Stimulated activated effector memory CD8-positive, alpha-beta T cell treated with anti-CD3 and anti-CD28 coated beads, Interleukin-12 subunit alpha, Interleukin-12 subunit beta, amount 100 ng/mL, for 72 hours (primary cell): Measurements from ENCODE around the gene CCHCR1.
"Not testable (repeated sequence)": the region's sequence is repeated elsewhere in the genome, so short reads cannot be mapped to it uniquely, and the experiment has no call there.

ENCODE experiments used
- ATAC-seq: fragments of 150-1000 bp; cut with Tn5 transposase; 2 replicates; pipeline ENCODE4 v1.10.0; 2021
- DNase-seq, 2 donors: peaks; one replicate each; pipeline ENCODE4 v3.0.0; 2021 to 2022; ENCODE audit warnings: low spot score in 2 of 2
- H3K27ac Mint-ChIP-seq: one replicate; pipeline ENCODE4 v1.8.0; 2022; ENCODE audit warnings: mild to moderate bottlenecking, mixed read lengths
- H3K36me3 Mint-ChIP-seq: one replicate; pipeline ENCODE4 v1.8.0; 2022; ENCODE audit warnings: mild to moderate bottlenecking, mixed read lengths
- H3K4me1 Mint-ChIP-seq: one replicate; pipeline ENCODE4 v1.8.0; 2022; ENCODE audit warnings: mixed read lengths
- H3K4me3 Mint-ChIP-seq: one replicate; pipeline ENCODE4 v1.8.0; 2022; ENCODE audit warnings: mild to moderate bottlenecking, mixed read lengths
- H3K9me3 Mint-ChIP-seq: one replicate; pipeline ENCODE4 v1.8.0; 2022; ENCODE audit warnings: mixed read lengths

CCHCR1 gene, protein sequence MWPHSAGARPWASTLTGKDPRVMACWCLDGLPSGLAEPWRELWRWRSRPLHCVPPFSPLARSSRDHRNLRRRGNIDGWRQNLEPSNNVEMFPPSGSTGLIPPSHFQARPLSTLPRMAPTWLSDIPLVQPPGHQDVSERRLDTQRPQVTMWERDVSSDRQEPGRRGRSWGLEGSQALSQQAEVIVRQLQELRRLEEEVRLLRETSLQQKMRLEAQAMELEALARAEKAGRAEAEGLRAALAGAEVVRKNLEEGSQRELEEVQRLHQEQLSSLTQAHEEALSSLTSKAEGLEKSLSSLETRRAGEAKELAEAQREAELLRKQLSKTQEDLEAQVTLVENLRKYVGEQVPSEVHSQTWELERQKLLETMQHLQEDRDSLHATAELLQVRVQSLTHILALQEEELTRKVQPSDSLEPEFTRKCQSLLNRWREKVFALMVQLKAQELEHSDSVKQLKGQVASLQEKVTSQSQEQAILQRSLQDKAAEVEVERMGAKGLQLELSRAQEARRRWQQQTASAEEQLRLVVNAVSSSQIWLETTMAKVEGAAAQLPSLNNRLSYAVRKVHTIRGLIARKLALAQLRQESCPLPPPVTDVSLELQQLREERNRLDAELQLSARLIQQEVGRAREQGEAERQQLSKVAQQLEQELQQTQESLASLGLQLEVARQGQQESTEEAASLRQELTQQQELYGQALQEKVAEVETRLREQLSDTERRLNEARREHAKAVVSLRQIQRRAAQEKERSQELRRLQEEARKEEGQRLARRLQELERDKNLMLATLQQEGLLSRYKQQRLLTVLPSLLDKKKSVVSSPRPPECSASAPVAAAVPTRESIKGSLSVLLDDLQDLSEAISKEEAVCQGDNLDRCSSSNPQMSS

DNA sequence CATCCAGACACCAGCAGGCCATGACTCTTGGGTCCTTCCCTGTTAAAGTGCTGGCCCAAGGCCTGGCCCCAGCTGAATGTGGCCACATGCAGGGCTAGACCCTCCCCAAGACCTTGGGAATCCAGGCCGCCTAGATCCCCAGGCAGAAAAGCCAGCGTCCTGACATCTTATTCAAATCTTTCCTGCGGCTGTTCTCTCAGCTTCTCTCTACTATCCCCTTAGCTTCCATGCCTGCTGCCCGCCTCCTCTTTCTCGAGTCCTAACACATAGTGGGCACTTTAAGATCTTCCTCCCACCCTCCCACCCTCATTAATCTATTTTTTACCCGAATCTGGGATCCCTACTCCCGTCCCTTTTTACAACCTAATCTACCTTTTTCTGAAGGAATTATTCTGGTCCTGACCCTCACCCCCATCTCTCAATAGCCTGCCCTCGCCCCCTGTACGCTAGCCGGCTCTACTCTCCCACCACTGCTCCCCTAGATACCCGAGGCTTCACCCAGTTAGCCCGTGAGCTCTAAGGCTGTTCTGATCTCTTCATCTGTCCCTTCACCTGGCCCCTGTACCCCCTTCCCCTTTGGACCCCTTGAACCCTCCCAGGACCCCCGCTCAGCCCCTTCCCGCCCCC lies at the start of gene CCHCR1:
TSS of gene CCHCR1 (minus strand) at position 290 of the 627 bp plus-strand sequence. CDS start at position 88, 202 bp downstream.
- no peak for DNase-seq
- ATAC-seq, result peak; percentile 56
- no peaks in the 10 kb centered on the region for H3K9me3 Mint-ChIP-seq
- peak within 1 kb of the TSS; percentile 96 for H3K27ac Mint-ChIP-seq
- peaks cover 49% of the 10 kb centered on the region for H3K4me1 Mint-ChIP-seq
- peak within 1 kb of the TSS; percentile 96 for H3K4me3 Mint-ChIP-seq
- peaks cover 58% of the 10 kb centered on the region for H3K36me3 Mint-ChIP-seq

DNA sequence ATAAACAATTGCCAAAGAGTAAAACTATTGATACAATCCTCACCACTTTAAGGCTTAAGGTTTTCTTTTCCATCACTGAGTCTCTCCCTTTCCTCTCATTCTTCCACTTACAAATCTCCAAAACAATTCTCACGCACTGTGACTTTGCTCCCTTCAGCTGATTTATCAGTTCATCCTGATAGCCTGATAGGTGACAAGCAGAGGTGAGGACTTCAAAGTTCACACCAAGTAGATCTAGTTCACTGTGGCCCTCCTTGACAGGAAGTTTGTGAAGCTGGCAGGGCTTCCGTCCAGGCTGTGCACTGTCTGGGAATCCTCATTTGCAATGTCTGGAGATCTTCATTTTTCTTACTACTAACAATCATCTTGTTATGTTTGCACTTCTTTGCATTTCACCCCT lies 48.0 kb upstream of the CCHCR1 start:
- Mint-ChIP-seq H3K36me3 (peaks cover 9% of the 10 kb centered on the region), H3K4me1 (peaks cover 45% of the 10 kb centered on the region)

DNA sequence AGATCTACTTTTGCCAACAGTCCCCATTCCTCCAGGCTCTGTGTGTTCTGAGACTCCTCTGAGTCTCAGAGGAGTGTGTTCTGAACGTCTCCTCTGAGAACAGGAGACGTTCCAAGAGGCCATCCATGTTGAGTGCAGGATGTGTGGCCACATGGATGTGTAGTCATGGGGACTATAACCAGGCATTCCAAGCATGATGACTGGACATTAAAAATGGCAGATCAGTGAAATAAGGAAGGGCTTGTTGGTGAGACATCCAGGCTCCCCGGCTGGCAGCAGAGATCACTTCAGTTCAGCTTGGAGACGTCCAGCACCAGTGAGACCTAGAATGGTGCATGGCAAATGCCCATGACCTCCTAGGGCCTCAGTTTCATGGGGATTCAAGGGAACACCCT lies 47.1 kb upstream of the CCHCR1 start:
- Mint-ChIP-seq H3K36me3 (peaks cover 9% of the 10 kb centered on the region), H3K9me3 (peaks cover 3% of the 10 kb centered on the region), H3K4me3 (peak overlapping the region; percentile 77), H3K4me1 (peaks cover 51% of the 10 kb centered on the region), H3K27ac (peak overlapping the region; percentile 99)
- ATAC-seq (no peak), DNase-seq (no peak)

More for the DNA sequence above, 48.0 kb upstream of the CCHCR1 start:
- peaks cover 3% of the 10 kb centered on the region for H3K9me3 Mint-ChIP-seq
- ATAC-seq, result no peak
- H3K4me3 Mint-ChIP-seq, result peak overlapping the region; percentile 52
- no peak for DNase-seq
- peak overlapping the region; percentile 46 for H3K27ac Mint-ChIP-seq

GRCh38 chr6:31203345-31203979 lies 45.9 kb upstream of the CCHCR1 start:
- ATAC-seq (peak; percentile 92), DNase-seq (peak in 1 of 2 donors; percentile 78)
- Mint-ChIP-seq H3K4me1 (peaks cover 62% of the 10 kb centered on the region), H3K9me3 (peaks cover 3% of the 10 kb centered on the region), H3K4me3 (peak overlapping the region; percentile 77), H3K36me3 (peaks cover 20% of the 10 kb centered on the region), H3K27ac (peak overlapping the region; percentile 99)

DNA sequence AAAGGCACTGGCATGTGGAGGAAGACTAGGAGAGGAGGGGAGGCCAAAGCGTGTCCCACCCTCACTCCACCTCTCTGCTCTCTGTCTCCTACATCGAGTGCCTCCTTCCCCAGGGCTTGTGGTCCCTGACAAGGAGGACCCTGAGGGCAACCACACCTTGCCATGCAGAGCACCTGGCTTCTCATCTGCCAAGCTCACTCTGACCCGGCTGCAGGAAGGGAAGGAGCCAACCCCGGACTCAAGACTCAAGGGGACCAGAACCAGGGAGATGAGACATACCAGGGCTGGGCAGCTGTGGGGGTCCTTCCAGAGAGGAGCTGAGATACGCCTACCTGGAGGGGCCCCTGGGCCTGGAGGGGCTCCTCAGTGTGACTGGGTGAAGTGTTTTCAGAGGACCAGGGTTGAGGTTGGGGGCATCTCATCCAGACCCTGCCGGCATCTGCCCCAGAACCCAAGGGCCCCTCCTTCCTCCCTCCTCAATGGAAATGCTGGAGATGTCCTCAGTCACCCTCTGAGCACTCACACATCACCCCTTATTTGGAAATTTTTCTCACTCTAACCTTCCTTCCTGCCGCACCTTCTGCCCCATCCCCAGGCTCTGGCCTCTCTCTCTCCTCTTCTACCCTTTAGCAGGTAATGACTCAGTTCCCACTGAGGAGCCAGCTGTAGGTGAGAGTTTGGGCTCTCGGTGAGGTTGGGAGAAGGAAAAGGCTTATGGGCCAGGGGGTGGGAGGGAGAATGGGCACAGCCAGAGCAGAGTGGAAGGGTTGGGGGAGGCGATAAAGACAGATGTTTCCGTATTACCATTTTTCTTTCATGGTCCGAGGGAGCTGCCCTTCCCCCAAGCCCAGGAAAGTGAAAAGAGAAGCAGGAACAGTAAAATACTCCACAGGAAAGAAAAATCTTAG lies 44.9 kb upstream of the CCHCR1 start:
- Mint-ChIP-seq H3K4me1 (peaks cover 68% of the 10 kb centered on the region), H3K27ac (peak overlapping the region; percentile 99), H3K36me3 (peaks cover 29% of the 10 kb centered on the region), H3K4me3 (peak overlapping the region; percentile 77), H3K9me3 (peaks cover 3% of the 10 kb centered on the region)
- DNase-seq (no peak), ATAC-seq (no peak)

- not testable (repeated sequence) for H3K9me3 Mint-ChIP-seq, ATAC-seq, DNase-seq
- peak overlapping the region; percentile 71 for H3K4me3 Mint-ChIP-seq
- peaks cover 35% of the 10 kb centered on the region for H3K36me3 Mint-ChIP-seq
- peaks cover 63% of the 10 kb centered on the region for H3K4me1 Mint-ChIP-seq
- peak overlapping the region; percentile 49 for H3K27ac Mint-ChIP-seq
Observed at GRCh38 chr6:31199105-31199452, 41.5 kb upstream of the CCHCR1 start.

DNA sequence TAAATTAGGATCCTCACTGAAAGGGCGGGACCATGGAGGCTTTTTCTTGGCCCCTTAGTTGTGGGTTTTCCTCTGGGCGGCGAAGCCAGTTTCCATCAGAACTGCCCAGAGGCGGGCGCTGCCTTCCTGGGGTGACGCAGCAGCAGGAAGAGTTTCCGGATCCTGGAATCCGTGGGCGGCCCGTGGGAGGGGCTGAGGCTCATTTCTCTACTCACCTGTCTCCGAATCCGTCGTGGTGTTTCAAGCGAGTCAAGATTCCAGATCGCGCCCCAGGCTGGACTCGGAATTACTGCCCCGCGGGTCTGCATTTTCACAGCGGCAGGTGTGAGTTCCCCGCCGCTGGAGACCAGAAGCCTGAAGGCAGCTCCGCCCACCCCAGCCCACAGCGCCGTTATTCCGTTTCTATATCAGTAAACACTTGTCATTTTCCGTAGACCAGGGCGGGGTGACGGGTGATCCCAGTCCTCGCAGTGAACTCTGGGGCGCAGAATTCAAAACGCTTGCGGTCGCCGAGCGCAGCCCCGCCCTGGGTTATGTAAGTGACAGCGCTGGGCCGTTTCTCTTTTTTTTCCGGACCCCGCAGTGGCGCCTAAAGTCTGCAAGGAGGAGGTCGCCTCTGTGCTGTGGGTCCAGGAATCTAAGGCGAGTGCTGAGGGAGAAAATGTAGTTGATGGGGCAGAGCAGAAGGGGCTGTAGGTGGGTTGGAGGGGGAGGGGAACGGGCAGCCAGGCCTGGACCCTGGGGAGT lies 40.1 kb upstream of the CCHCR1 start:
- Mint-ChIP-seq H3K4me1 (peaks cover 51% of the 10 kb centered on the region), H3K27ac (peak overlapping the region; percentile 93), H3K4me3 (peak overlapping the region; percentile 71), H3K36me3 (peaks cover 29% of the 10 kb centered on the region), H3K9me3 (peaks cover 3% of the 10 kb centered on the region)
- ATAC-seq, result peak; percentile 87
- DNase-seq, result peak; percentile 76 to 96

DNA sequence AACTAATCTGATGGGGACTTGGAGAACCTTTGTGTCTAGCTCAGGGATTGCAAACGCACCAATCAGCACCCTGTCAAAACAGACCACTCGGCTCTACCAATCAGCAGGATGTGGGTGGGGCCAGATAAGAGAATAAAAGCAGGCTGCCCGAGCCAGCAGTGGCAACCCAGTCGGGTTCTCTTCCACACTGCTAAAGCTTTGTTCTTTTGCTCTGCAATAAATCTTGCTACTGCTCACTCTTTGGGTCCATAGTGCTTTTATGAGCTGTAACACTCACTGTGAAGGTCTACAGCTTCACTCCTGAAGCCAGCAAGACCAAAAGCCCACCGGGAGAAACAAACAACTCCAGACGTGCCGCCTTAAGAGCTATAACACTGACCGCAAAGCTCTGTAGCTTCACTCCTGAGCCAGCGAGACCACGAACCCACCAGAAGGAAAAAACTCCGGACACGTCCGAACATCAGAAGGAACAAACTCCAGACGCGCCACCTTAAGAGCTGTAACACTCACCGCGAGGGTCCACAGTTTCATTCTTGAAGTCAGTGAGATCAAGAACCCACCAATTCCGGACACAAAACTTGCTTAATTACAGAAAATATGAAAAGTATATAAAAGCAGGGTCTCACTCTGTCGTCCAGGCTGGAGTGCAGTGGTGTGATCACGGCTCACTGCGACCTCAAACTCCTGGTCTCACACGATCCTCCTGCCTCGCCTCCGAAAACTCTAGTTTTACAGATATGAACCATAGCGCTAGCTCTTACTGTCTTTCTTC lies 38.8 kb upstream of the CCHCR1 start:
- peak; percentile 1 for ATAC-seq
- not testable (repeated sequence) for DNase-seq, H3K9me3 Mint-ChIP-seq
- Mint-ChIP-seq H3K27ac (peak overlapping the region; percentile 93), H3K4me1 (peaks cover 38% of the 10 kb centered on the region), H3K4me3 (peak overlapping the region; percentile 71), H3K36me3 (peaks cover 35% of the 10 kb centered on the region)

DNA sequence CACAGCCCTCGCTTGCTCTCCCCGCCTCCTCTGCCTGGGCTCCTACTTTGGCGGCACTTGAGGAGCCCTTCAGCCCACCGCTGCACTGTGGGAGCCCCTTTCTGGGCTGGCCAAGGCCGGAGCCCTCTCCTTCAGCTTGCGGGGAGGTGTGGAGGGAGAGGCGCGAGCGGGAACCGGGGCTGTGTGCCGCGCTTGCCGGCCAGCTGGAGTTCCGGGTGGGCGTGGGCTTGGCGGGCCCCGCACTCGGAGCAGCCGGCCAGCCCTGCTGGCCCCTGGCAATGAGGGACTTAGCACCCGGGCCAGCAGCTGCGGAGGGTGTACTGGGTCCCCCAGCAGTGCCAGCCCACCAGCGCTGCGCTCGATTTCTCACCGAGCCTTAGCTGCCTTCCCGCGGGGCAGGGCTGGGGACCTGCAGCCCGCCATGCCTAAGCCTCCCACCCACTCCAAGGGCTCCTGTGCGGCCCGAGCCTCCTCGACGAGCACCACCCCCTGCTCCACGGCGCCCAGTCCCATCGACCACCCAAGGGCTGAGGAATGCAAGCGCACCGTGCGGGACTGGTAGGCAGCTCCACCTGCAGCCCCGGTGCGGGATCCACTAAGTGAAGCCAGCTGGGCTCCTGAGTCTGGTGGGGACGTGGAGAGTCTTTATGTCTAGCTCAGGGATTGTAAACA lies 37.8 kb upstream of the CCHCR1 start:
- Mint-ChIP-seq H3K36me3 (peaks cover 35% of the 10 kb centered on the region), H3K4me1 (peaks cover 33% of the 10 kb centered on the region)
- not testable (repeated sequence) for H3K9me3 Mint-ChIP-seq, H3K4me3 Mint-ChIP-seq, H3K27ac Mint-ChIP-seq, DNase-seq, ATAC-seq

DNA sequence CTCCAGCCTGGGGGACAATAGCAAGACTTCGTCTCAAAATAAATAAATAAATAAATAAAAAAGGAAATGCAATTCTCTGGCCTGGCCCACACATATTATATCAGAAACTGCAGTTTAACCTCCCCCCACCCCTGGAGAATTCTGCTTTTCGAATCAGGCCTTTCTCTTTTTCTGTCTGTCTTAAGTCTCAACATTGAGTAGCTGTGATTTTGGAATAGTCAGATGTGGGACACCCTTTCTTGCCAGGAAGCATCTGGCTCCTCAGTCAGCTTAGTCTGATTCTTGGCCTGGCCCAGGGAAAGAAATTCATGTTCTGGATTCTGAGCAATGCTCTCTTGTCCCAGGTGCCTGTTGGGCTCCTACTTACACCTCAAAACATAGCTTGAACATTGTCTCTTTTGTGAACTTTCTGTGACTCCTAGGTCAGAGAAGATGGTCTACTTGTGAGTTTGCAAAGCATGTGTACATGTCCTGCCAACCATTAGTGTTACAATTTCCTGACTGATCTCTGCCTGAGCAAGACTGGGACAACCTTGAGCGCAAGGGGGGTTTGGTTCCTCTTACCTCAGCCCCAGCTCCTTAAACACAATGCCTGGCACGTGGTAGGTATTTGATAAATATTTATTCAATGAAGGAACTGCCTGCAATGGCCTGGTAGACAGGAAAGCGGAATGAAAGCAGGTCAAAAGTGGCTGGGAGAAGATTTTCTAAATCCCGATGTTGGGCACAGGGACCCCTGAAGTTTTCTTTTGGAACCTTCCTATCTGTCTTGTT lies 36.6 kb upstream of the CCHCR1 start:
- H3K4me3 Mint-ChIP-seq, result no peak overlapping the region

DNA sequence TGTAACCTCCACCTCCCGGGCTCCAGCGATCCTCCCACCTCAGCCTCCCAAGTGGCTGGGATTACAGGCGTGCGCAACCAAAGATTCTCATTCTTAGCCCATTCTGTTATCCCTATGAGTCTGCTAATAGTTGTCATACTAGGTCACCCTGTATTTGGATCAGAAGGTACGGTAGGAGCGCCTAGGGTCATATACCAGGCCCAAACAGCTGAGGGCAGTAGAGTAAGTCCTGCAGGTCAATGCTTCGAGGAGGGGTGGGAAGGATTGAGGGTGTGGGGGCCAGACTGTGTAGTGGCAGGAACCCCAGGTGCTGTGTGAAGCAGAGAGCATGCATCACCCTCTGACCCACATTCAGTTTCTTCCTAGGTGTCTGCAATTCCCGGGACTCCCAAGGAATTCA lies 35.6 kb upstream of the CCHCR1 start:
- ATAC-seq (no peak), DNase-seq (no peak)
- Mint-ChIP-seq H3K4me3 (no peak overlapping the region), H3K36me3 (peaks cover 22% of the 10 kb centered on the region), H3K4me1 (peaks cover 16% of the 10 kb centered on the region), H3K27ac (no peak overlapping the region), H3K9me3 (no peaks in the 10 kb centered on the region)

More for the DNA sequence above, 36.6 kb upstream of the CCHCR1 start:
- ATAC-seq (no peak), DNase-seq (no peak)
- Mint-ChIP-seq H3K9me3 (no peaks in the 10 kb centered on the region), H3K4me1 (peaks cover 24% of the 10 kb centered on the region), H3K27ac (no peak overlapping the region), H3K36me3 (peaks cover 31% of the 10 kb centered on the region)
